GM12878 (cell line): Measurements from ENCODE around the gene OMP. TPM values are rescaled to one million over a fixed set of nuclear protein-coding genes. Genes with fewer than 3 reads are reported as not detected.

Source experiments
- ATAC-seq: fragments of 200-7000 bp; cut with Tn5 transposase; 3 replicates; pipeline ENCODE4 v1.9.1; 2020; ENCODE audit warnings: mild to moderate bottlenecking, moderate library complexity
- BruUV-seq: library from RNA; stranded (reverse); fragments of 400-500 nt; replicated peaks from 2 replicates; lab custom pipeline; 2021; lab: Mats Ljungman, UMichigan
- CTCF ChIA-PET: fragments of 300-600 bp; sonication (Branson Sonifier 250); formaldehyde crosslinking; extraction: SDS; loops from one replicate; lab custom pipeline; 2021; ENCODE audit warnings: inconsistent platforms; lab: Yijun Ruan, JAX
- POLR2A ChIA-PET: fragments of 350-600 bp; formaldehyde crosslinking; extraction: SDS; loops from one replicate; lab custom pipeline; 2021; ENCODE audit warnings: inconsistent platforms; lab: Charles Lee
- RAD21 ChIA-PET: fragments of 300-600 bp; sonication (Branson Sonifier 250); formaldehyde crosslinking; loops from one replicate; lab custom pipeline; 2023; ENCODE audit warnings: antibody characterized with exemption; ENCODE audit not compliant: unreplicated experiment; lab: Charles Lee
- SMC1A ChIA-PET: fragments of 300-600 bp; sonication (Branson Sonifier 250); formaldehyde crosslinking; loops from one replicate; lab custom pipeline; 2023; ENCODE audit not compliant: unreplicated experiment, uncharacterized antibody; lab: Charles Lee
- DNase-seq: peaks from one replicate; pipeline ENCODE4 v3.0.0-alpha.2; 2011; ENCODE audit warnings: low read depth, low spot score
- FAIRE-seq: peaks from 3 replicates; lab custom pipeline; 2011; peaks lifted over from hg19 to GRCh38; lab: Jason Lieb, UNC
- H2AFZ ChIP-seq: 2 replicates; pipeline ENCODE4 v1.6.0; 2011; ENCODE audit warnings: low read depth, low read length, control low read depth; ENCODE audit not compliant: control insufficient read depth
- H3K27ac ChIP-seq: 2 replicates; pipeline ENCODE4 v1.5.1; 2011; ENCODE audit warnings: control low read depth; ENCODE audit not compliant: control insufficient read depth, insufficient read depth
- H3K27me3 ChIP-seq, 2 experiments: replicated peaks in 1 of 2; 2 replicates each; pipeline versions ENCODE4 v1.6.0 to v1.6.1; 2011; ENCODE audit warnings: low read length in 1 of 2; ENCODE audit not compliant: control insufficient read depth in 2 of 2, insufficient read depth in 2 of 2
- H3K36me3 ChIP-seq, 2 experiments: 2 replicates each; pipeline ENCODE4 v1.5.1; 2011; ENCODE audit warnings: low read length in 1 of 2; ENCODE audit not compliant: control insufficient read depth in 2 of 2, insufficient read depth in 2 of 2
- H3K4me1 ChIP-seq: 2 replicates; pipeline ENCODE4 v1.6.1; 2011; ENCODE audit warnings: mild to moderate bottlenecking, low read length, moderate library complexity, mixed read lengths; ENCODE audit not compliant: control insufficient read depth, insufficient read depth
- H3K4me2 ChIP-seq: 2 replicates; pipeline ENCODE4 v1.6.0; 2011; ENCODE audit warnings: control low read depth; ENCODE audit not compliant: control insufficient read depth, insufficient read depth
- H3K4me3 ChIP-seq: fragments of 200-600 bp; sonication (generic); 2 replicates; pipeline ENCODE4 v1.5.1; 2016
- H3K79me2 ChIP-seq: 2 replicates; pipeline ENCODE4 v1.6.0; 2011; ENCODE audit warnings: low read length; ENCODE audit not compliant: control insufficient read depth, insufficient read depth
- H3K9ac ChIP-seq: 2 replicates; pipeline ENCODE4 v1.8.0; 2011; ENCODE audit warnings: low read length, control low read depth, mixed read lengths; ENCODE audit not compliant: control insufficient read depth, insufficient read depth
- H3K9me3 ChIP-seq: replicated peaks from 3 replicates; pipeline ENCODE4 v1.5.1; 2011; ENCODE audit warnings: mild to moderate bottlenecking, low read length; ENCODE audit not compliant: control insufficient read depth, insufficient read depth
- H4K20me1 ChIP-seq: 2 replicates; pipeline ENCODE4 v1.6.0; 2011; ENCODE audit not compliant: control insufficient read depth, insufficient read depth
- CREB1 ChIP-seq: IDR thresholded peaks from 2 replicates; pipeline ENCODE4 v1.6.1; 2012; ENCODE audit warnings: low read depth, mild to moderate bottlenecking, inconsistent platforms
- HDAC6 ChIP-seq: fragments of 200-600 bp; sonication (generic); IDR thresholded peaks from one replicate; pipeline ENCODE4 v1.8.0; 2017; ENCODE audit warnings: antibody characterized with exemption; ENCODE audit not compliant: unreplicated experiment
- MTA2 ChIP-seq: fragments of 450-650 bp; IDR thresholded peaks from 2 replicates; pipeline ENCODE4 v1.6.1; 2016; ENCODE audit warnings: low read depth, mild to moderate bottlenecking, moderate library complexity
- SPI1 ChIP-seq: IDR thresholded peaks from 2 replicates; pipeline ENCODE4 v1.6.1; 2011; ENCODE audit warnings: low read depth, mild to moderate bottlenecking, low read length, moderate library complexity, borderline replicate concordance; ENCODE audit not compliant: insufficient read depth
- TBL1XR1 ChIP-seq: IDR thresholded peaks from 2 replicates; pipeline ENCODE4 v1.6.1; 2012; ENCODE audit warnings: low read depth, low read length, improper control_type of control experiment
- TCF7 ChIP-seq: IDR thresholded peaks from 2 replicates; pipeline ENCODE4 v1.6.1; 2014; ENCODE audit warnings: antibody characterized with exemption, borderline replicate concordance
- WGBS: methylation state at CpG from one replicate; pipeline ENCODE4 v1.1.6; 2016; ENCODE audit warnings: low lambda C conversion rate; ENCODE audit not compliant: insufficient replicate concordance, insufficient coverage; ENCODE audit errors: missing lambda C conversion rate; 5-methylcytosine and 5-hydroxymethylcytosine counted together
- in situ Hi-C: fragments of 300-500 bp; cut with MboI; formaldehyde crosslinking; loops from 9 replicates; pipeline ENCODE4 v1.14.3; 2018; ENCODE audit warnings: mixed read lengths
- intact Hi-C: fragments of 100-400 bp; cut with micrococcal nuclease; formaldehyde crosslinking; loops from one replicate; pipeline ENCODE4 v1.14.2; 2022; ENCODE audit not compliant: unreplicated experiment
- polyA plus RNA-seq, 11 experiments: library from polyadenylated mRNA; depleted of rRNA in 4 of 11; unstranded in 6 of 11; stranded (reverse) in 5 of 11; fragments of >200 nt; fragmentation: Nextera tagmentation in 4 of 11; fragmentation: Illumina TruSeq in 1 of 11; extraction: Ambion mirVana in 4 of 11; extraction: Trizol in 1 of 11; gene quantifications; 1 replicate in 1 of 11; 2 replicates in 10 of 11; pipeline versions ENCODE4 v1.2.1 to v1.2.3, GENCODE V29; 2011 to 2016; ENCODE audit warnings: inconsistent platforms in 2 of 11, missing spikeins in 2 of 11, low read depth in 1 of 11
- total RNA-seq, 4 experiments: library from RNA; depleted of rRNA in 3 of 4; stranded (reverse); fragments of >200 nt in 3 of 4; fragmentation: Illumina TruSeq in 1 of 4; extraction: Trizol in 1 of 4; gene quantifications; 2 replicates each; pipeline versions ENCODE4 v1.2.1 to v1.2.3, GENCODE V29; 2013 to 2021
- TF ChIP-seq, protein P1 (sequence below): fragments of 150-350 bp; IDR thresholded peaks from 2 replicates; pipeline ENCODE4 v1.6.1; 2016; ENCODE audit warnings: low read depth, low read length
- TF ChIP-seq, protein P2 (sequence below): fragments of 450-650 bp; IDR thresholded peaks from 2 replicates; pipeline ENCODE4 v1.6.1; 2017; ENCODE audit warnings: mild to moderate bottlenecking

Gene OMP
- total and polyA plus RNA-seq, 10 of the 15 experiments (the other 5 are each of a cell fraction or from before 2014, with no cell fraction given): not detected

DNA sequence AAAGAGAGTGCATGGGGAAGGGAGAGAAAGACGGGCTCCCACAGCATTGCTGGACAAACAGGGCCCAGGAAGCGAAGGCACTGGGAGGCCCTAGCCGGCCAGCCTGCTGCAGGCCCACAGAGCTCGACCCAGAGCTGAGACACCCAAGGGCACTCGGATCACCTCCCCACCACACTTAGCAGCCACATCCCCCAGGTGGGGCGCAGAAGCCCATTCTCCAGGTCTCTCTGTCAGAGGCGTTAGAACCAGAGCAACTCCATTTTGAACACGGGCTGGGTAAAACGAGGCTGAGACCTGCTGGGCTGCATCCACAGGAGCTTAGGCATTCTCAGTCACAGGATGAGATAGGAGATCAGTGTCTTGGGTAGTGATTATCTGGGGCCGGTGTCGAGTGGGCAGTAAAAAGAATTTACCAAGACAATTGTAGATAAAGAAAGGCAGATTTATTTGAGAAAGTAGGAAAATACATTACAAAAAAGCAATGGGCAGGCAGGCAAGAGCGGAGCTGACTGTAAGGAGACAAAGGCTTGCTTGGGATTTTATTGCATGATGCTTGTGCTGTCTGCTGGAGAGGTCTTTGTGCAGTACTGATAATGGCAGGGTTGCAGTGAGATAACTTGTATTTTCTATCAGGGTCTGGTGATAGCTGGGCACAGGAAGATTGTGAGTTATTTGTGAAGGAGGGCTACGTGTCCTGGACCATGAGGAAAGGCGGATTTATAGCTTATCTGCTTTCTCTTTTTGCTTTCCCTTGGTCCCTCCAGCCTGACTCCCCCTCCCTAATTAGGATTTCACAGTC lies 49.2 kb upstream of the OMP start:
- ChIA-PET POLR2A (no interaction called here), CTCF (interaction anchor here (1.4 to 1.5 kb wide), 2 partner anchors 26 to 38 kb away, joined by 3 to 4 read pairs; no protein-coding TSS in a partner anchor), SMC1A (interaction anchor here (3.2 kb wide), 1 partner anchor 38 kb away, joined by 8 read pairs; no protein-coding TSS in a partner anchor), RAD21 (interaction anchor here (1.4 kb wide), 1 partner anchor 38 kb away, joined by 6 read pairs; no protein-coding TSS in a partner anchor)
- H3K9ac ChIP-seq: no peak overlapping the region
- in situ Hi-C loops: no loop called here
- BruUV-seq: no TSS peak
- H3K79me2 ChIP-seq: no peaks in the 10 kb centered on the region
- H3K36me3 ChIP-seq: no peaks in the 10 kb centered on the region
- ATAC-seq (no peak), FAIRE-seq (no peak), DNase-seq (no peak)
- H4K20me1 ChIP-seq: no peaks in the 10 kb centered on the region; the same call in 1 of the 2 replicates
- H3K27ac ChIP-seq: no peak overlapping the region
- no peaks in the 10 kb centered on the region for H3K4me1 ChIP-seq
- no peak overlapping the region for H3K4me2 ChIP-seq
- intact Hi-C loops: no loop called here
- H2AFZ ChIP-seq: no peak overlapping the region
- no peaks in the 10 kb centered on the region for H3K27me3 ChIP-seq
- peaks cover 2% of the 10 kb centered on the region; the same call in 1 of the 3 replicates for H3K9me3 ChIP-seq
- 38% methylated on average over 10 of the region's 14 CpGs for WGBS
- H3K4me3 ChIP-seq: no peak overlapping the region
- no peak for TF ChIP-seq TBL1XR1
- no peak for TF ChIP-seq SPI1
- TF ChIP-seq HDAC6: no peak
- TF ChIP-seq CREB1: no peak
- TF ChIP-seq TCF7: no peak
- TF ChIP-seq, protein P1, sequence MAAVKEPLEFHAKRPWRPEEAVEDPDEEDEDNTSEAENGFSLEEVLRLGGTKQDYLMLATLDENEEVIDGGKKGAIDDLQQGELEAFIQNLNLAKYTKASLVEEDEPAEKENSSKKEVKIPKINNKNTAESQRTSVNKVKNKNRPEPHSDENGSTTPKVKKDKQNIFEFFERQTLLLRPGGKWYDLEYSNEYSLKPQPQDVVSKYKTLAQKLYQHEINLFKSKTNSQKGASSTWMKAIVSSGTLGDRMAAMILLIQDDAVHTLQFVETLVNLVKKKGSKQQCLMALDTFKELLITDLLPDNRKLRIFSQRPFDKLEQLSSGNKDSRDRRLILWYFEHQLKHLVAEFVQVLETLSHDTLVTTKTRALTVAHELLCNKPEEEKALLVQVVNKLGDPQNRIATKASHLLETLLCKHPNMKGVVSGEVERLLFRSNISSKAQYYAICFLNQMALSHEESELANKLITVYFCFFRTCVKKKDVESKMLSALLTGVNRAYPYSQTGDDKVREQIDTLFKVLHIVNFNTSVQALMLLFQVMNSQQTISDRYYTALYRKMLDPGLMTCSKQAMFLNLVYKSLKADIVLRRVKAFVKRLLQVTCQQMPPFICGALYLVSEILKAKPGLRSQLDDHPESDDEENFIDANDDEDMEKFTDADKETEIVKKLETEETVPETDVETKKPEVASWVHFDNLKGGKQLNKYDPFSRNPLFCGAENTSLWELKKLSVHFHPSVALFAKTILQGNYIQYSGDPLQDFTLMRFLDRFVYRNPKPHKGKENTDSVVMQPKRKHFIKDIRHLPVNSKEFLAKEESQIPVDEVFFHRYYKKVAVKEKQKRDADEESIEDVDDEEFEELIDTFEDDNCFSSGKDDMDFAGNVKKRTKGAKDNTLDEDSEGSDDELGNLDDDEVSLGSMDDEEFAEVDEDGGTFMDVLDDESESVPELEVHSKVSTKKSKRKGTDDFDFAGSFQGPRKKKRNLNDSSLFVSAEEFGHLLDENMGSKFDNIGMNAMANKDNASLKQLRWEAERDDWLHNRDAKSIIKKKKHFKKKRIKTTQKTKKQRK: no peak
- TF ChIP-seq, protein P2, sequence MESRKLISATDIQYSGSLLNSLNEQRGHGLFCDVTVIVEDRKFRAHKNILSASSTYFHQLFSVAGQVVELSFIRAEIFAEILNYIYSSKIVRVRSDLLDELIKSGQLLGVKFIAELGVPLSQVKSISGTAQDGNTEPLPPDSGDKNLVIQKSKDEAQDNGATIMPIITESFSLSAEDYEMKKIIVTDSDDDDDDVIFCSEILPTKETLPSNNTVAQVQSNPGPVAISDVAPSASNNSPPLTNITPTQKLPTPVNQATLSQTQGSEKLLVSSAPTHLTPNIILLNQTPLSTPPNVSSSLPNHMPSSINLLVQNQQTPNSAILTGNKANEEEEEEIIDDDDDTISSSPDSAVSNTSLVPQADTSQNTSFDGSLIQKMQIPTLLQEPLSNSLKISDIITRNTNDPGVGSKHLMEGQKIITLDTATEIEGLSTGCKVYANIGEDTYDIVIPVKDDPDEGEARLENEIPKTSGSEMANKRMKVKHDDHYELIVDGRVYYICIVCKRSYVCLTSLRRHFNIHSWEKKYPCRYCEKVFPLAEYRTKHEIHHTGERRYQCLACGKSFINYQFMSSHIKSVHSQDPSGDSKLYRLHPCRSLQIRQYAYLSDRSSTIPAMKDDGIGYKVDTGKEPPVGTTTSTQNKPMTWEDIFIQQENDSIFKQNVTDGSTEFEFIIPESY: no peak
- TF ChIP-seq MTA2: no peak
